Liver (tissue), 9 donors: ENCODE measurements around the gene PSMG3. TPM values are rescaled to one million over a fixed set of nuclear protein-coding genes. Genes with fewer than 3 reads are reported as not detected.

ENCODE experiments used
- DNase-seq: peaks from one replicate; pipeline ENCODE4 v3.0.0-alpha.2; 2017; ENCODE audit warnings: low spot score
- H3K27ac ChIP-seq, 2 donors: one replicate each; pipeline ENCODE4 v1.7.0; 2013; ENCODE audit warnings: inconsistent platforms in 2 of 2, low read length in 2 of 2, control low read depth in 1 of 2, low read depth in 1 of 2, mild to moderate bottlenecking in 1 of 2
- H3K27me3 ChIP-seq, 4 donors: one replicate each; pipeline versions ENCODE4 v1.6.1 to v1.7.0; 2013; ENCODE audit warnings: low read length in 3 of 4, inconsistent platforms in 1 of 4, mild to moderate bottlenecking in 1 of 4, moderate library complexity in 1 of 4; ENCODE audit not compliant: control insufficient read depth in 4 of 4, insufficient read depth in 4 of 4
- H3K36me3 ChIP-seq, 4 donors: one replicate each; pipeline versions ENCODE4 v1.6.1 to v1.7.0; 2013; ENCODE audit warnings: low read length in 3 of 4, mild to moderate bottlenecking in 3 of 4, low read depth in 1 of 4, moderate library complexity in 1 of 4; ENCODE audit not compliant: control insufficient read depth in 4 of 4, insufficient read depth in 3 of 4
- H3K4me1 ChIP-seq, 4 donors: one replicate each; pipeline versions ENCODE4 v1.6.1 to v1.7.0; 2013; ENCODE audit warnings: low read length in 3 of 4, mild to moderate bottlenecking in 3 of 4, moderate library complexity in 1 of 4; ENCODE audit not compliant: control insufficient read depth in 4 of 4, insufficient read depth in 4 of 4
- H3K4me3 ChIP-seq, 3 donors: one replicate each; pipeline versions ENCODE4 v1.6.1 to v1.7.0; 2013; ENCODE audit warnings: low read length in 3 of 3, control low read depth in 1 of 3, low read depth in 1 of 3, mild to moderate bottlenecking in 1 of 3
- H3K9ac ChIP-seq, 2 donors: one replicate each; pipeline ENCODE4 v1.7.0; 2013; ENCODE audit warnings: low read length in 2 of 2, mild to moderate bottlenecking in 2 of 2, moderate library complexity in 2 of 2, control low read depth in 1 of 2, low read depth in 1 of 2
- H3K9me3 ChIP-seq, 4 donors: one replicate each; pipeline versions ENCODE4 v1.6.1 to v1.7.0; 2013; ENCODE audit warnings: low read length in 3 of 4; ENCODE audit not compliant: control insufficient read depth in 4 of 4
- EGR1 ChIP-seq, 2 donors: IDR thresholded peaks; 2 replicates each; pipeline ENCODE4 v1.6.1; 2016 to 2018; ENCODE audit warnings: antibody characterized with exemption in 2 of 2, low read depth in 2 of 2
- FOXA1 ChIP-seq: IDR thresholded peaks from 2 replicates; pipeline ENCODE4 v1.6.1; 2016; ENCODE audit warnings: antibody characterized with exemption
- FOXA2 ChIP-seq: IDR thresholded peaks from 2 replicates; pipeline ENCODE4 v1.6.1; 2016; ENCODE audit warnings: antibody characterized with exemption
- GABPA ChIP-seq, 2 donors: IDR thresholded peaks in 1 of 2; conservative IDR thresholded peaks in 1 of 2; 2 replicates each; pipeline ENCODE4 v1.6.1; 2016; ENCODE audit warnings: antibody characterized with exemption in 2 of 2, mild to moderate bottlenecking in 1 of 2, moderate library complexity in 1 of 2
- HNF4A ChIP-seq, 2 donors: conservative IDR thresholded peaks; 2 replicates each; pipeline ENCODE4 v1.6.1; 2016; ENCODE audit warnings: antibody characterized with exemption in 2 of 2, mild to moderate bottlenecking in 2 of 2
- HNF4G ChIP-seq: IDR thresholded peaks from 2 replicates; pipeline ENCODE4 v1.6.1; 2016; ENCODE audit warnings: antibody characterized with exemption
- RAD21 ChIP-seq, 2 donors: IDR thresholded peaks; 2 replicates each; pipeline ENCODE4 v1.6.1; 2016; ENCODE audit warnings: antibody characterized with exemption in 2 of 2, mild to moderate bottlenecking in 2 of 2
- RXRA ChIP-seq, 2 donors: IDR thresholded peaks; 2 replicates each; pipeline ENCODE4 v1.6.1; 2017 to 2018; ENCODE audit warnings: antibody characterized with exemption in 2 of 2, mild to moderate bottlenecking in 1 of 2
- SP1 ChIP-seq: IDR thresholded peaks from 2 replicates; pipeline ENCODE4 v1.6.1; 2018; ENCODE audit warnings: antibody characterized with exemption, mild to moderate bottlenecking
- TAF1 ChIP-seq: conservative IDR thresholded peaks from 2 replicates; pipeline ENCODE4 v1.6.1; 2016; ENCODE audit warnings: antibody characterized with exemption, mild to moderate bottlenecking
- YY1 ChIP-seq: IDR thresholded peaks from 2 replicates; pipeline ENCODE4 v1.6.1; 2016; ENCODE audit warnings: antibody characterized with exemption, mild to moderate bottlenecking
- WGBS: extraction: QIAGEN DNeasy Blood & Tissue Kit; methylation state at CpG from one replicate; pipeline ENCODE4 v1.1.7; 2013; 5-methylcytosine and 5-hydroxymethylcytosine counted together
- polyA plus RNA-seq, 2 donors: library from polyadenylated mRNA; stranded (reverse) in 1 of 2; unstranded in 1 of 2; fragments of 200-250 nt in 1 of 2; fragments of >200 nt in 1 of 2; fragmentation: Nextera tagmentation in 1 of 2; extraction: Ambion mirVana in 1 of 2; gene quantifications; one replicate each; pipeline versions ENCODE4 v1.2.1 to v1.2.3, GENCODE V29; 2013 to 2015
- total RNA-seq, 2 donors: library from RNA; depleted of rRNA; stranded (reverse); fragments of >200 nt; gene quantifications; one replicate each; pipeline ENCODE4 v1.2.3, GENCODE V29; 2014
- TF ChIP-seq, protein P1 (sequence below): IDR thresholded peaks from 2 replicates; pipeline ENCODE4 v1.6.1; 2016; ENCODE audit warnings: antibody characterized with exemption
- TF ChIP-seq, protein P2 (sequence below): IDR thresholded peaks from 2 replicates; pipeline ENCODE4 v1.6.1; 2016; ENCODE audit warnings: antibody characterized with exemption
- TF ChIP-seq, protein P3 (sequence below): IDR thresholded peaks from 2 replicates; pipeline ENCODE4 v1.6.1; 2016; ENCODE audit warnings: antibody characterized with exemption, mild to moderate bottlenecking
- TF ChIP-seq, protein P4 (sequence below): IDR thresholded peaks from 2 replicates; pipeline ENCODE4 v1.6.1; 2016; ENCODE audit warnings: antibody characterized with exemption
- TF ChIP-seq, protein P5 (sequence below): fragments of 150-350 bp; IDR thresholded peaks from 2 replicates; pipeline ENCODE4 v1.5.1; 2017; ENCODE audit warnings: improper control_type of control experiment, low read depth, low read length; ENCODE audit not compliant: missing input control
- donor health status: healthy.
- donor health status: healthy.
- donor health status: healthy.
- donor health status: healthy.
- donor health status: healthy.

PSMG3 gene
- total and polyA plus RNA-seq, 4 donors = 10.1 to 22.4 (median 15.7) TPM

DNA sequence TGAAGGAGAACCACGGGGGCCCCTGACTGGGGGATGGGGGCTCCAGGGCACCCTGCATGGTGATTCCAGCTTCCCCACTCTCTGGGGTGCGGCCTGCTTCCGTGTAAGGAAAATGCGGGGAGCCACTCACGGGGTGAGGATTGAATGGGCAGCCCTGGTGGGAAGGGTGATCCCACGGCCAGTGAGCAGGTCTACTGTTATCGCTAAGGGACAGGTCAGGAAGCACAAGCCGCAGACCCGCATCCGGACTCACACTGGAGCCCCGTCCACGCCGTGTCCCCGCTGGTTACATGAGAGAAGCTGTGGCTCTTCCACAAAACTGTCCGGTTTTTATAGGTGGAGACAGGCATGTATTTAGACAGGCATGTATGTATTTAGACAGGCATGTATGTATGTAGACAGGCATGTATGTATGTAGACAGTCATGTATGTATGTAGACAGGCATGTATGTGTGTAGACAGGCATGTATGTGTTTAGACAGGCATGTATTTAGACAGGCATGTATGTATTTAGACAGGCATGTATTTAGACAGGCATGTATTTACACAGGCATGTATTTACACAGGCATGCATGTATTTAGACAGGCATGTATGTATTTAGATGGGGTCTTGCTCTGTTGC, 5.7 kb downstream of the PSMG3 start:
- no peak overlapping the region for H3K9ac ChIP-seq
- WGBS = 91% methylated on average over 15 of the region's 15 CpGs
- DNase-seq = no peak
- peaks cover 3 to 5% (median 4%) of the 10 kb centered on the region in 4 donors for H3K4me1 ChIP-seq
- H3K9me3 ChIP-seq = no peaks in the 10 kb centered on the region
- H3K36me3 ChIP-seq = peaks cover 0 to 14% (median 1%) of the 10 kb centered on the region in 4 donors
- TF ChIP-seq, protein P1, sequence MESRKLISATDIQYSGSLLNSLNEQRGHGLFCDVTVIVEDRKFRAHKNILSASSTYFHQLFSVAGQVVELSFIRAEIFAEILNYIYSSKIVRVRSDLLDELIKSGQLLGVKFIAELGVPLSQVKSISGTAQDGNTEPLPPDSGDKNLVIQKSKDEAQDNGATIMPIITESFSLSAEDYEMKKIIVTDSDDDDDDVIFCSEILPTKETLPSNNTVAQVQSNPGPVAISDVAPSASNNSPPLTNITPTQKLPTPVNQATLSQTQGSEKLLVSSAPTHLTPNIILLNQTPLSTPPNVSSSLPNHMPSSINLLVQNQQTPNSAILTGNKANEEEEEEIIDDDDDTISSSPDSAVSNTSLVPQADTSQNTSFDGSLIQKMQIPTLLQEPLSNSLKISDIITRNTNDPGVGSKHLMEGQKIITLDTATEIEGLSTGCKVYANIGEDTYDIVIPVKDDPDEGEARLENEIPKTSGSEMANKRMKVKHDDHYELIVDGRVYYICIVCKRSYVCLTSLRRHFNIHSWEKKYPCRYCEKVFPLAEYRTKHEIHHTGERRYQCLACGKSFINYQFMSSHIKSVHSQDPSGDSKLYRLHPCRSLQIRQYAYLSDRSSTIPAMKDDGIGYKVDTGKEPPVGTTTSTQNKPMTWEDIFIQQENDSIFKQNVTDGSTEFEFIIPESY = no peak
- TF ChIP-seq SP1 (no peak), YY1 (no peak), FOXA2 (no peak), RAD21 (IDR thresholded peaks at IDR 0.05) (no peak), FOXA1 (no peak), TAF1 (no peak), EGR1 (IDR thresholded peaks at IDR 0.05; ENCODE audit: low read depth in 2 of 2) (no peak), HNF4G (no peak), HNF4A (conservative IDR thresholded peaks at IDR 0.05) (no peak), RXRA (IDR thresholded peaks at IDR 0.05) (no peak), GABPA (IDR thresholded peaks at IDR 0.05 in 1 of 2, conservative IDR thresholded peaks at IDR 0.05 in 1 of 2) (no peak)
- TF ChIP-seq, protein P2, sequence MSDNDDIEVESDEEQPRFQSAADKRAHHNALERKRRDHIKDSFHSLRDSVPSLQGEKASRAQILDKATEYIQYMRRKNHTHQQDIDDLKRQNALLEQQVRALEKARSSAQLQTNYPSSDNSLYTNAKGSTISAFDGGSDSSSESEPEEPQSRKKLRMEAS = no peak
- TF ChIP-seq, protein P3, sequence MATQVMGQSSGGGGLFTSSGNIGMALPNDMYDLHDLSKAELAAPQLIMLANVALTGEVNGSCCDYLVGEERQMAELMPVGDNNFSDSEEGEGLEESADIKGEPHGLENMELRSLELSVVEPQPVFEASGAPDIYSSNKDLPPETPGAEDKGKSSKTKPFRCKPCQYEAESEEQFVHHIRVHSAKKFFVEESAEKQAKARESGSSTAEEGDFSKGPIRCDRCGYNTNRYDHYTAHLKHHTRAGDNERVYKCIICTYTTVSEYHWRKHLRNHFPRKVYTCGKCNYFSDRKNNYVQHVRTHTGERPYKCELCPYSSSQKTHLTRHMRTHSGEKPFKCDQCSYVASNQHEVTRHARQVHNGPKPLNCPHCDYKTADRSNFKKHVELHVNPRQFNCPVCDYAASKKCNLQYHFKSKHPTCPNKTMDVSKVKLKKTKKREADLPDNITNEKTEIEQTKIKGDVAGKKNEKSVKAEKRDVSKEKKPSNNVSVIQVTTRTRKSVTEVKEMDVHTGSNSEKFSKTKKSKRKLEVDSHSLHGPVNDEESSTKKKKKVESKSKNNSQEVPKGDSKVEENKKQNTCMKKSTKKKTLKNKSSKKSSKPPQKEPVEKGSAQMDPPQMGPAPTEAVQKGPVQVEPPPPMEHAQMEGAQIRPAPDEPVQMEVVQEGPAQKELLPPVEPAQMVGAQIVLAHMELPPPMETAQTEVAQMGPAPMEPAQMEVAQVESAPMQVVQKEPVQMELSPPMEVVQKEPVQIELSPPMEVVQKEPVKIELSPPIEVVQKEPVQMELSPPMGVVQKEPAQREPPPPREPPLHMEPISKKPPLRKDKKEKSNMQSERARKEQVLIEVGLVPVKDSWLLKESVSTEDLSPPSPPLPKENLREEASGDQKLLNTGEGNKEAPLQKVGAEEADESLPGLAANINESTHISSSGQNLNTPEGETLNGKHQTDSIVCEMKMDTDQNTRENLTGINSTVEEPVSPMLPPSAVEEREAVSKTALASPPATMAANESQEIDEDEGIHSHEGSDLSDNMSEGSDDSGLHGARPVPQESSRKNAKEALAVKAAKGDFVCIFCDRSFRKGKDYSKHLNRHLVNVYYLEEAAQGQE = no peak
- TF ChIP-seq, protein P4, sequence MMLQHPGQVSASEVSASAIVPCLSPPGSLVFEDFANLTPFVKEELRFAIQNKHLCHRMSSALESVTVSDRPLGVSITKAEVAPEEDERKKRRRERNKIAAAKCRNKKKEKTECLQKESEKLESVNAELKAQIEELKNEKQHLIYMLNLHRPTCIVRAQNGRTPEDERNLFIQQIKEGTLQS = no peak
- TF ChIP-seq, protein P5, sequence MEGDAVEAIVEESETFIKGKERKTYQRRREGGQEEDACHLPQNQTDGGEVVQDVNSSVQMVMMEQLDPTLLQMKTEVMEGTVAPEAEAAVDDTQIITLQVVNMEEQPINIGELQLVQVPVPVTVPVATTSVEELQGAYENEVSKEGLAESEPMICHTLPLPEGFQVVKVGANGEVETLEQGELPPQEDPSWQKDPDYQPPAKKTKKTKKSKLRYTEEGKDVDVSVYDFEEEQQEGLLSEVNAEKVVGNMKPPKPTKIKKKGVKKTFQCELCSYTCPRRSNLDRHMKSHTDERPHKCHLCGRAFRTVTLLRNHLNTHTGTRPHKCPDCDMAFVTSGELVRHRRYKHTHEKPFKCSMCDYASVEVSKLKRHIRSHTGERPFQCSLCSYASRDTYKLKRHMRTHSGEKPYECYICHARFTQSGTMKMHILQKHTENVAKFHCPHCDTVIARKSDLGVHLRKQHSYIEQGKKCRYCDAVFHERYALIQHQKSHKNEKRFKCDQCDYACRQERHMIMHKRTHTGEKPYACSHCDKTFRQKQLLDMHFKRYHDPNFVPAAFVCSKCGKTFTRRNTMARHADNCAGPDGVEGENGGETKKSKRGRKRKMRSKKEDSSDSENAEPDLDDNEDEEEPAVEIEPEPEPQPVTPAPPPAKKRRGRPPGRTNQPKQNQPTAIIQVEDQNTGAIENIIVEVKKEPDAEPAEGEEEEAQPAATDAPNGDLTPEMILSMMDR = no peak
- H3K27me3 ChIP-seq = no peaks in the 10 kb centered on the region
- H3K4me3 ChIP-seq = no peak overlapping the region
- H3K27ac ChIP-seq = no peak overlapping the region
